ENCODE measurements around the gene FOXP1. TPM values are rescaled to one million over a fixed set of nuclear protein-coding genes. Genes with fewer than 3 reads are reported as not detected.

Gene FOXP1
- total and polyA plus RNA-seq, 2 experiments from 2014 or later = 37.4 to 59.9 TPM

DNA sequence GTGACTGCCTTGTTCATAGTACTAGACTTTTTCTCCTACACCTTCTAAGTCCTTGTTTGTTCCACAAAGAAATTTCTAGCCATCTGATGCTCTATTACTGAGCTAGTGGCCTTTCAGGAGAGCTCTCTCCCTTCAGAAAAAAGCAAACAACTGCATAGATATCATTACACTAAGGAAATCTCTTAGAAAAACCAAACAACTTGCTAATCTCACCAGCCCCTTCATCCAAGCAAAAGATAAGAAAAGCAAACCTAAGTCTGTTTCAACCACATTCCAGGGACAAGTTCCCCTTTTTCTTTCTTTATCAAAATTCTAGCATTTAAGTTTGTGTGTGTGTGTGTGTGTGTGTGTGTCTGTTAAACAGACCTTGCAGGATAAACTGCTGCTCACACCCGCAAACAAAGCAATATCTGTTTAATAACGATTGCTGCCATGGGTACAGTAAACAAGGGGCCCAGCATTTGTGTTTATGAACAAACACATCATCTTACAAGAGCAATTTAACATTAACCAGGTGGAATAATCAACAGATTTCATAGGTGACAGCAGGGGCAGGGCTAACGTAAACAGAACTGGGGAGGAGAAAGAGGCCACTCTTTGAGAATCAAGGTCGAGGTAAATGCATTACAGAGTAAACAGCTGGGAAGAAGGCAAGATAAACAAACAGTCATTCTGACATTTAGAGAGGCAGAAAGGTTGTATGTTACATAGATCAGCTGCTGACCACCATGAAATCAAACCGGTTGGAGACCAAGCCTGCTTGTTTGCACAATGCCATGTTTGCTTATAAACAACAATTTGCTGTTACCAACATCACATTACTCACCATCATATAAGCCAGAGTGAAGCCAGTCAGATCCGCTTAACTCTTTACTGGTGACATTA, 375.1 kb downstream of the FOXP1 start:
- DNase-seq = no peak
- H3K36me3 ChIP-seq (ENCODE audit: low read depth) = no peaks in the 10 kb centered on the region
- H2AFZ ChIP-seq = no peak overlapping the region
- H3K9ac ChIP-seq = no peak overlapping the region
- WGBS, 2 experiments (ENCODE audit: low coverage in 1 of 2, low lambda C conversion rate in 2 of 2, missing lambda C conversion rate in 2 of 2) = 96% methylated on average over 6 of the region's 6 CpGs
- in situ Hi-C loops (cut with MboI) = no loop called here
- 0 out of 2 replicates have a peak, but pooled peaks cover 4% of the 10 kb centered on the region for H3K9me2 ChIP-seq (ENCODE audit: insufficient read depth)
- no peaks in the 10 kb centered on the region for H4K20me1 ChIP-seq (ENCODE audit: insufficient read depth)
- H3K4me1 ChIP-seq (ENCODE audit: insufficient read depth) = peaks cover 13% of the 10 kb centered on the region
- H3K4me2 ChIP-seq (ENCODE audit: unreplicated experiment) = no peak overlapping the region
- H3K27ac ChIP-seq = no peak overlapping the region
- no peaks in the 10 kb centered on the region for H3K9me3 ChIP-seq (ENCODE audit: low read depth)
- TF ChIP-seq EZH2phosphoT487 (IDR thresholded peaks at IDR 0.05; ENCODE audit: insufficient read depth, low read depth) (no peak), EZH2 (IDR thresholded peaks at IDR 0.05; ENCODE audit: insufficient read depth, poor library complexity, severe bottlenecking) (no peak)
- no peaks in the 10 kb centered on the region for H3K27me3 ChIP-seq (replicated peaks; ENCODE audit: insufficient read depth)
- H3K4me3 ChIP-seq = no peak overlapping the region
- peaks cover 28% of the 10 kb centered on the region for H3K79me2 ChIP-seq (ENCODE audit: insufficient read depth)
- H3F3A ChIP-seq (ENCODE audit: insufficient read depth) = peaks cover 23% of the 10 kb centered on the region

DNA sequence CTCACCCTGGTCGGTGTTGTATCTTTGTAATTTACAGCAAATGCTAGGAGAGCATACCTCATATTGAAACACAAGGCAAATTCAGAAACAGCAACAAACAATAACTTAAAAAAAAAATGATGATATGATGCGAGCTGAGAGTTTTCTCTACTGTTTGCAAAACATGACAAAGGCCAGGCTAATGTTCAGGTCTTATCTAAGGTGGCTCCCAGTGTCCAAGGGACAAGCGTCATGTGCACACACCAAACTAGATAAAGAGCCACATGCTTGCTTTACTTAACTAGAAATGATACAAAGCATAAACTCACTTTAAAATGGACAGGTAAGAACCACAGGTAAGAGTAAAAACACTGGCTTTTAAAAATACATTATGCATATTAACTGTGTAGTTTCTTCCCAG, 375.9 kb downstream of the FOXP1 start:
- H4K20me1 ChIP-seq (ENCODE audit: insufficient read depth) = no peaks in the 10 kb centered on the region
- no peak overlapping the region for H3K4me2 ChIP-seq (ENCODE audit: unreplicated experiment)
- H2AFZ ChIP-seq = no peak overlapping the region
- no peaks in the 10 kb centered on the region for H3K36me3 ChIP-seq (ENCODE audit: low read depth)
- no peak overlapping the region for H3K4me3 ChIP-seq
- TF ChIP-seq EZH2phosphoT487 (IDR thresholded peaks at IDR 0.05; ENCODE audit: insufficient read depth, low read depth) (no peak), EZH2 (IDR thresholded peaks at IDR 0.05; ENCODE audit: insufficient read depth, poor library complexity, severe bottlenecking) (no peak)
- peaks cover 23% of the 10 kb centered on the region for H3K79me2 ChIP-seq (ENCODE audit: insufficient read depth)
- in situ Hi-C loops (cut with MboI) = no loop called here
- H3K9me2 ChIP-seq (ENCODE audit: insufficient read depth) = 0 out of 2 replicates have a peak, but pooled peaks cover 4% of the 10 kb centered on the region
- peaks cover 13% of the 10 kb centered on the region for H3K4me1 ChIP-seq (ENCODE audit: insufficient read depth)
- peaks cover 23% of the 10 kb centered on the region for H3F3A ChIP-seq (ENCODE audit: insufficient read depth)
- H3K27me3 ChIP-seq (replicated peaks; ENCODE audit: insufficient read depth) = no peaks in the 10 kb centered on the region
- H3K9ac ChIP-seq = no peak overlapping the region
- no peak for DNase-seq
- no peaks in the 10 kb centered on the region for H3K9me3 ChIP-seq (ENCODE audit: low read depth)
- H3K27ac ChIP-seq = no peak overlapping the region
- WGBS, 2 experiments (ENCODE audit: low coverage in 1 of 2, low lambda C conversion rate in 2 of 2, missing lambda C conversion rate in 2 of 2) = 94 to 95% methylated on average over 3 of the region's 3 CpGs

DNA sequence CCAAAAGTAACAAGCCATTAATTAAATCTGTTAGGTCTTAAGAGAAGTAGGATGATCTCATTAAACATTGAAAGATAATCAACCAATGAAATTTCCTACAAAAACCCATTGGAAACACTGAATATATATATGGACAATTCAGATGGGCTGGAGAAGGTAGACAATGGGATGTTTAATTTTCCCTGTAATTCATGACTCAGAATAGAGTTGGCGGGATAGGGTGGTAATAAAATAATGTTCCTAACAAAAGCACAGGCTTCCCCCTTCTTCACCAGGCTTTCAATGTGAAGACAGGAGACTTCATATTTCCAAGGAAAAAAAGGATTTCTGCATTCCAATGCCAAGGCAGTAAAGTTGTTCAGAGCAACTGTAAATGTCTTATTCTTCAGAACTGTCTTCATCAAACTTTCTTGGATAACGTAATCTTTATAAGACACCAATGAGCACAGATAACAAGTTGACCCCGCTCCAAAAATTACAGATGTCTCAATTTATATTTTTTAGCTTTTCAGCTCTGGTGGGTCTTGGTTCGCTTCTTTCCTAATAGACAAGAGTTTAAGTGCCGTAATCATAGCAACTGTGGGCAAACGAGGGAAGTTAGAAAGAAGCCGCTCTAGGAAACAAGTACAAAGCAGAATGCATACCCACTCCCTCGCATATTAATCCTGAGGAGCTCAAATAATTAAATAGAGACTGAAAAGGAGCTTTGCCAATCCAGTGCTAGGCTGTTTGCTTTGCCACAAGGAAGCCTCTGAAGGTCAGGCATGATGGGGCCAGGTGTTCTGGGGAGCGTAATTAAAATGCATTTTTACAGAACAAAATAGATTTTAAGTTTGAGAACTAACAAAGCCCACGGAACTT, 377.0 kb downstream of the FOXP1 start:
- no peaks in the 10 kb centered on the region for H4K20me1 ChIP-seq (ENCODE audit: insufficient read depth)
- H3K9me3 ChIP-seq (ENCODE audit: low read depth) = no peaks in the 10 kb centered on the region
- H3K27ac ChIP-seq = no peak overlapping the region
- no peak for TF ChIP-seq EZH2 (IDR thresholded peaks at IDR 0.05; ENCODE audit: insufficient read depth, poor library complexity, severe bottlenecking)
- no peak for TF ChIP-seq EZH2phosphoT487 (IDR thresholded peaks at IDR 0.05; ENCODE audit: insufficient read depth, low read depth)
- H3F3A ChIP-seq (ENCODE audit: insufficient read depth) = peaks cover 23% of the 10 kb centered on the region
- peaks cover 13% of the 10 kb centered on the region for H3K4me1 ChIP-seq (ENCODE audit: insufficient read depth)
- no peak overlapping the region for H3K4me2 ChIP-seq (ENCODE audit: unreplicated experiment)
- in situ Hi-C loops (cut with MboI) = no loop called here
- H3K27me3 ChIP-seq (replicated peaks; ENCODE audit: insufficient read depth) = no peaks in the 10 kb centered on the region
- H2AFZ ChIP-seq = no peak overlapping the region
- no peak for DNase-seq
- H3K9me2 ChIP-seq (ENCODE audit: insufficient read depth) = 0 out of 2 replicates have a peak, but pooled peaks cover 4% of the 10 kb centered on the region
- no peaks in the 10 kb centered on the region for H3K36me3 ChIP-seq (ENCODE audit: low read depth)
- H3K9ac ChIP-seq = no peak overlapping the region
- H3K4me3 ChIP-seq = no peak overlapping the region
- H3K79me2 ChIP-seq (ENCODE audit: insufficient read depth) = peaks cover 16% of the 10 kb centered on the region; the same call in 1 of the 2 replicates
- WGBS, 2 experiments (ENCODE audit: low coverage in 1 of 2, low lambda C conversion rate in 2 of 2, missing lambda C conversion rate in 2 of 2) = 91 to 93% methylated on average over 10 of the region's 10 CpGs

DNA sequence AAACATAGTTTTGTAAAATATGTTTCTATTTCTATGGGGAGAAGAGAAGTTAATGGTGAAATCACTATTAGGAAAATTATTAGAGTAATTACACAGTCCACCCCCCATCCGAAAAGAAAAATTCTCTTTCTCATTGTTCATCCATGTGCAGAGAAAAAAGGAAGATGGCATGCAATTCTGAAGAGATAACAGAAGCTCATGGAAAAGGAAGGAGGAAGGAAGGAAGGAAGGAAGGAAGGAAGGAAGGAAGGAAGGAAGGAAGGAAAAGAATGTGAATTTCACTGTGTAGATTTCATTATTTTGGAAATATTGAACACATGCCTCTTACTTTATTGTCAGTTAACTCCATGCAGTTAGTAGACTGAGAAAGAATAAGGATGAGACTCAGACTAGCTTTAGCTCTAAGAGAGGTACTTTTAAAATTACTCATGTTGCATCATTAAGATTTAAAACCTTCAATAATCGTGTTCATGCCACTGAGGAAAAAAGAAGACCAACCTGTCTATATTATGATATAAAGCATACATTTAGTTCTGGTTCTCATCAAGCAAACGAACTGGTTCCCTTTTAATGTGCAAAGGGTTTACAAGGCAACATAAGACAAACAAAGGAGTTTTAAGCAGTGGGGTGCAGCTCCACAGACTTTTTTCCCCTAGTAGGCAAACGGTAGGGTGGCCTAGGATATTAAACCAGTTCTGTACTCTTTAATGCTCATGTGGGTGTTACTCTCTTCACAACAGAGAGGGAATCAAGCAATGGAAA, 379.6 kb downstream of the FOXP1 start:
- Histone ChIP-seq H3K27me3 (replicated peaks; ENCODE audit: insufficient read depth) (no peaks in the 10 kb centered on the region), H2AFZ (no peak overlapping the region), H3K9me3 (ENCODE audit: low read depth) (no peaks in the 10 kb centered on the region), H3K79me2 (ENCODE audit: insufficient read depth) (peaks cover 16% of the 10 kb centered on the region; the same call in 1 of the 2 replicates), H3K9ac (no peak overlapping the region), H3K4me2 (ENCODE audit: unreplicated experiment) (no peak overlapping the region), H3K27ac (no peak overlapping the region), H3K4me3 (no peak overlapping the region), H3K36me3 (ENCODE audit: low read depth) (no peaks in the 10 kb centered on the region), H3K4me1 (ENCODE audit: insufficient read depth) (no peaks in the 10 kb centered on the region), H3F3A (ENCODE audit: insufficient read depth) (0 out of 2 replicates have a peak, but pooled peaks cover under 1% of the 10 kb centered on the region), H4K20me1 (ENCODE audit: insufficient read depth) (no peaks in the 10 kb centered on the region), H3K9me2 (ENCODE audit: insufficient read depth) (0 out of 2 replicates have a peak, but pooled peaks cover 4% of the 10 kb centered on the region)
- in situ Hi-C loops (cut with MboI) = no loop called here
- TF ChIP-seq EZH2phosphoT487 (IDR thresholded peaks at IDR 0.05; ENCODE audit: insufficient read depth, low read depth) = no peak
- TF ChIP-seq EZH2 (IDR thresholded peaks at IDR 0.05; ENCODE audit: insufficient read depth, poor library complexity, severe bottlenecking) = no peak
- 87 to 88% methylated on average over 4 of the region's 4 CpGs for WGBS, 2 experiments (ENCODE audit: low coverage in 1 of 2, low lambda C conversion rate in 2 of 2, missing lambda C conversion rate in 2 of 2)
- no peak for DNase-seq
